ENCODE results near the gene SGK1.

DNA sequence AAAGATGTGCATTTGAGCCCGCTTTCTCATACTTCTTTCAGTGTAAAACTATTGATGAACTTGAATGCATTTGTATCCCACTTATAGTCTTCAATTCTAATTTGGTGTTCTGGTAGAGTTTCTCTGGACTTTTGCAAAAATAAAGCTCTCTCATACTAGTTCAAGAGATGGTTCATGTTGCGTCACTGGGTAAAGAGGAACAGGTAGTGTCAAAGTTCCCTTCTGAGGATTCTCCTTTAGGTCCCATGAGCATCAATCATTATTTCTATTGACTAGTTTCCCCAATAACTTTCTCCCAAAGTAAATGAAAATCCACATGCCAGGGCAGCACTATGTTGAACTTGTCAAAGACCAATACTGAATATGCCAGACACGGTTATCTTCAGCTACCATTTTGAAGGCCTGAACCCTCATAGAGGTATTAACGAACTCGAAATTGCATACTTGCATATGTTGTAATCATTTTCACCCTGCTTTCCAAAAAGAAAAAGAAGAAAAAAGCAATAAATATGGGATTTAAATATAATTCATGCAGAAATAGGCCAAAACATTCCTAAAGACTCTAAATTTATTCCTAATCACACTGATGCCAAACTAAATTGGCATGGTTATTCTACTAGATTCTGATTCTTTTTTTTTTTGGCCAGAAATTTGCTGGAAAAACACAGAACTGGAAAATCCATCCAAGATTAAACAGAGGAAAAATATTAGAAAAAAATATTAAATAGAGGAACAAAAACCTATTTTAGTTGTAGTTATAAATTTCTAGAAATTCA is 84.5 kb downstream of the SGK1 start:
- TF ChIP-seq EGR1 (IDR thresholded peaks at IDR 0.05; ENCODE audit: borderline replicate concordance in 1 of 2, low read depth in 2 of 2, low read length in 2 of 2) = no peak
- no peak for TF ChIP-seq YY1 (IDR thresholded peaks at IDR 0.05; ENCODE audit: low read depth, low read length)
- no peak for TF ChIP-seq CHD4 (IDR thresholded peaks at IDR 0.05)
- TF ChIP-seq, protein P1, sequence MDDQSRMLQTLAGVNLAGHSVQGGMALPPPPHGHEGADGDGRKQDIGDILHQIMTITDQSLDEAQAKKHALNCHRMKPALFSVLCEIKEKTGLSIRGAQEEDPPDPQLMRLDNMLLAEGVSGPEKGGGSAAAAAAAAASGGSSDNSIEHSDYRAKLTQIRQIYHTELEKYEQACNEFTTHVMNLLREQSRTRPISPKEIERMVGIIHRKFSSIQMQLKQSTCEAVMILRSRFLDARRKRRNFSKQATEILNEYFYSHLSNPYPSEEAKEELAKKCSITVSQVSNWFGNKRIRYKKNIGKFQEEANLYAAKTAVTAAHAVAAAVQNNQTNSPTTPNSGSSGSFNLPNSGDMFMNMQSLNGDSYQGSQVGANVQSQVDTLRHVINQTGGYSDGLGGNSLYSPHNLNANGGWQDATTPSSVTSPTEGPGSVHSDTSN (IDR thresholded peaks at IDR 0.05; ENCODE audit: insufficient replicate concordance, low read depth, low read length) = no peak
- no peak for TF ChIP-seq CREB1 (IDR thresholded peaks at IDR 0.05; ENCODE audit: low read depth)
- TF ChIP-seq BCLAF1 (IDR thresholded peaks at IDR 0.05) = no peak
- TF ChIP-seq, protein P2, sequence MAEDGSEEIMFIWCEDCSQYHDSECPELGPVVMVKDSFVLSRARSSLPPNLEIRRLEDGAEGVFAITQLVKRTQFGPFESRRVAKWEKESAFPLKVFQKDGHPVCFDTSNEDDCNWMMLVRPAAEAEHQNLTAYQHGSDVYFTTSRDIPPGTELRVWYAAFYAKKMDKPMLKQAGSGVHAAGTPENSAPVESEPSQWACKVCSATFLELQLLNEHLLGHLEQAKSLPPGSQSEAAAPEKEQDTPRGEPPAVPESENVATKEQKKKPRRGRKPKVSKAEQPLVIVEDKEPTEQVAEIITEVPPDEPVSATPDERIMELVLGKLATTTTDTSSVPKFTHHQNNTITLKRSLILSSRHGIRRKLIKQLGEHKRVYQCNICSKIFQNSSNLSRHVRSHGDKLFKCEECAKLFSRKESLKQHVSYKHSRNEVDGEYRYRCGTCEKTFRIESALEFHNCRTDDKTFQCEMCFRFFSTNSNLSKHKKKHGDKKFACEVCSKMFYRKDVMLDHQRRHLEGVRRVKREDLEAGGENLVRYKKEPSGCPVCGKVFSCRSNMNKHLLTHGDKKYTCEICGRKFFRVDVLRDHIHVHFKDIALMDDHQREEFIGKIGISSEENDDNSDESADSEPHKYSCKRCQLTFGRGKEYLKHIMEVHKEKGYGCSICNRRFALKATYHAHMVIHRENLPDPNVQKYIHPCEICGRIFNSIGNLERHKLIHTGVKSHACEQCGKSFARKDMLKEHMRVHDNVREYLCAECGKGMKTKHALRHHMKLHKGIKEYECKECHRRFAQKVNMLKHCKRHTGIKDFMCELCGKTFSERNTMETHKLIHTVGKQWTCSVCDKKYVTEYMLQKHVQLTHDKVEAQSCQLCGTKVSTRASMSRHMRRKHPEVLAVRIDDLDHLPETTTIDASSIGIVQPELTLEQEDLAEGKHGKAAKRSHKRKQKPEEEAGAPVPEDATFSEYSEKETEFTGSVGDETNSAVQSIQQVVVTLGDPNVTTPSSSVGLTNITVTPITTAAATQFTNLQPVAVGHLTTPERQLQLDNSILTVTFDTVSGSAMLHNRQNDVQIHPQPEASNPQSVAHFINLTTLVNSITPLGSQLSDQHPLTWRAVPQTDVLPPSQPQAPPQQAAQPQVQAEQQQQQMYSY (CRISPR knock-in tag; IDR thresholded peaks at IDR 0.05) = no peak
- TF ChIP-seq SRF (IDR thresholded peaks at IDR 0.05; ENCODE audit: low read depth in 2 of 2, low read length in 2 of 2) = no peak
- no peak for TF ChIP-seq KDM1A (IDR thresholded peaks at IDR 0.05; ENCODE audit: borderline replicate concordance)
- no peak for TF ChIP-seq TAF1 (IDR thresholded peaks at IDR 0.05; ENCODE audit: borderline replicate concordance, low read depth, low read length)
- TF ChIP-seq, protein P3, sequence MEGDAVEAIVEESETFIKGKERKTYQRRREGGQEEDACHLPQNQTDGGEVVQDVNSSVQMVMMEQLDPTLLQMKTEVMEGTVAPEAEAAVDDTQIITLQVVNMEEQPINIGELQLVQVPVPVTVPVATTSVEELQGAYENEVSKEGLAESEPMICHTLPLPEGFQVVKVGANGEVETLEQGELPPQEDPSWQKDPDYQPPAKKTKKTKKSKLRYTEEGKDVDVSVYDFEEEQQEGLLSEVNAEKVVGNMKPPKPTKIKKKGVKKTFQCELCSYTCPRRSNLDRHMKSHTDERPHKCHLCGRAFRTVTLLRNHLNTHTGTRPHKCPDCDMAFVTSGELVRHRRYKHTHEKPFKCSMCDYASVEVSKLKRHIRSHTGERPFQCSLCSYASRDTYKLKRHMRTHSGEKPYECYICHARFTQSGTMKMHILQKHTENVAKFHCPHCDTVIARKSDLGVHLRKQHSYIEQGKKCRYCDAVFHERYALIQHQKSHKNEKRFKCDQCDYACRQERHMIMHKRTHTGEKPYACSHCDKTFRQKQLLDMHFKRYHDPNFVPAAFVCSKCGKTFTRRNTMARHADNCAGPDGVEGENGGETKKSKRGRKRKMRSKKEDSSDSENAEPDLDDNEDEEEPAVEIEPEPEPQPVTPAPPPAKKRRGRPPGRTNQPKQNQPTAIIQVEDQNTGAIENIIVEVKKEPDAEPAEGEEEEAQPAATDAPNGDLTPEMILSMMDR (IDR thresholded peaks at IDR 0.05 in 2 of 3, conservative IDR thresholded peaks at IDR 0.05 in 1 of 3; ENCODE audit: control insufficient read depth in 2 of 3, extremely low read depth in 1 of 3, insufficient read depth in 1 of 3, low read depth in 3 of 3, low read length in 3 of 3) = no peak
- TF ChIP-seq, protein P4, sequence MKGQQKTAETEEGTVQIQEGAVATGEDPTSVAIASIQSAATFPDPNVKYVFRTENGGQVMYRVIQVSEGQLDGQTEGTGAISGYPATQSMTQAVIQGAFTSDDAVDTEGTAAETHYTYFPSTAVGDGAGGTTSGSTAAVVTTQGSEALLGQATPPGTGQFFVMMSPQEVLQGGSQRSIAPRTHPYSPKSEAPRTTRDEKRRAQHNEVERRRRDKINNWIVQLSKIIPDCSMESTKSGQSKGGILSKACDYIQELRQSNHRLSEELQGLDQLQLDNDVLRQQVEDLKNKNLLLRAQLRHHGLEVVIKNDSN (IDR thresholded peaks at IDR 0.05; ENCODE audit: borderline replicate concordance, extremely low read length, insufficient read depth, low read depth, low read length) = no peak
- no peak for TF ChIP-seq RAD21 (IDR thresholded peaks at IDR 0.05; ENCODE audit: insufficient read depth, low read depth, low read length)
